Hepatic stellate cell (primary cell): ENCODE data around the gene C10orf95.

Experiments
- DNase-seq: peaks from one replicate; pipeline ENCODE4 v3.0.0; 2011; ENCODE audit warnings: low spot score

The C10orf95 gene

GRCh38 chr10:102434394-102435132, 16.8 kb downstream of the C10orf95 start:
- DNase-seq, result peak; percentile 64

DNA sequence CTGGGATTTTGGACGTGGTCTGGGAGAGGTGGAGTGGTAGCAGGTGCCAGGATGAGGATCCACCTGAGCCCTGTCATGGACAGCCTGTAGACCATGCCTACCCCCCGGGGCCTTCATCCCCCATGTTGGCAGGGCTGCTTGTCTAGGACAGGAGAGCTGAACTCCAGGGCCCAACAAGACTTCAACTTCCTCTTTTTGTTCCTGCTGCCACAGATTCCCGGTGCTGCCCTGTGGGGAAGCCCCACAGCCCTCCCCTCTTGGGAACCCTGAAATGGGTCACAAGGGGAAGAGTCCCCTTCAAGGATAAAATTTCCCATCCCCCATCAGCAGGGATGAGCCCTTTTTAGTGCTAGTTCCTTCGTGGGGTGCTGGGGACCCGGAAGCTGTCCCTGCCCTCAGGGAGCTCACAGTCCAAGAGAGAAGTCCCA, 17.7 kb downstream of the C10orf95 start:
- DNase-seq, result no peak

DNA sequence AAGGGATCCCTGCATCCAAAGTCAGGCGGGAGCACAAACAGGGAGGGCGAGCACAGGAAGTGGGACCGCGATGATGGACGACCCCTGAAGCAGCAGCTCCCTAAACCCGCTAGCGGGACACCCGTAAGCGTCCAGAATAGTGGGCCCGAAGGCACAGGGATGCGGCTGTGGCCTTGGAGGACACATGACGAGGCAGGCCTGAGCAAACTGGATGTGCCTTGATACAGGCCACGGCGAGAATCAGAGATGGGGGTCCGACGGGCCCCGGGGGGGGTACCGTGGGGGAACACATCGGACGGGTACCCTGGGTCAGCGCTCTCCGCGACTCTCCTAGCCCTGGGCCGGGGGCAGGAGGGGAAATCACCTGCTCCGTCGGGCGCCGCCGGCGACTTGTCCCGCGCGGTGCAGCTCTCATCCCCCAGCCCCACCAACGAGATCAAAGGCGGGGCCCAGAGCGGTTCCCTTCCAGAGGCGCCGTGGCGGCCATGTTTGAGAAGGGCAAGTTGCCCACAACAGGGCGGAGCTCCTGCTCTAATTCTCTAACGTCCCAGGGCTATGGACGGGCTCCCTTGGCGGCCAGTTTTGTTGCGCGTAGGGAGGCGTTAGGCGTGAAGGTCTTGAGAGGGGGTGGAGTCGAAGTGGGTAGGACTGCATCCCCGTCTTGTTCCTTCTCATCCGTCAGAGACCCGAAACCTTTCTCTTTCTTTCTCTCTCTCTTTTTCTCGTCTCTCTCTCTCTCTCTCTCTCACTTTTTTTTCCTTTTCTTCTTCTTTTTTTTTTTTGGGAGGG, 19.0 kb downstream of the C10orf95 start, which contains the start of gene CUEDC2:
CUEDC2 (minus strand) TSS at position 413 of the 789 bp plus-strand sequence. CDS start 7,386 bp downstream, outside the sequence.
- DNase-seq, result peak; percentile 96

DNA sequence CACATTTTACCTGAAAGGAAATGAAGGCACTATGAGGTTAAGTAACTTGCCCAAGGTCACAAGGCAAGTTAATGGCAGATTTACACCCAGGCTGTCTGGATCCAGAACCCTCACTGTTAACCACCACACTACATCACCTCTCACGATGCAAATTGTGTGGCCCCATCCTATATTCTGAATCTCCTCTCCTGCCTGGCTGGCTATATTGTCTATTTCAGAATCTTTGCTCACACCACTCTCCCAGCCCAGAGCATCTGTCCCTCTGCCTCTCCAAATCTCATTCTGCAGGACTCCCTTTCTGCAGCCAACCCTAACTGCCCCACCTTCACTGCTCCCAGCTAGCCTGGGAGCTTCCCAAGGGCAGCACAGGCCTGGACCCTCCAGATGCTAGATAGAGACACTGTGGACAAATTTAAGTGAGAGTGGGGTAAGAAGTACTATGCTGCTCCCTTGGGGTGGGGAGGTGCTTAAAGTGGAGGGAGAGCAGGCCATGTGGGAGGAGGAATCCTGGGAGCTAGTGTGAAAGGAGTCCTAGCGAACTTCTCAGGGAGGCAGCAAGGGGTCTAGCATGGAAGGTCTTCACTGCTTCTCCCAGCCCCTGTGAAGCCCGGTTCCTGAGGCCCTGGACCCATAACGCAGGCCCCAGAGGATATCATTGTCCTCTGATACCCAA, 19.8 kb downstream of the C10orf95 start:
- no peak for DNase-seq

DNA sequence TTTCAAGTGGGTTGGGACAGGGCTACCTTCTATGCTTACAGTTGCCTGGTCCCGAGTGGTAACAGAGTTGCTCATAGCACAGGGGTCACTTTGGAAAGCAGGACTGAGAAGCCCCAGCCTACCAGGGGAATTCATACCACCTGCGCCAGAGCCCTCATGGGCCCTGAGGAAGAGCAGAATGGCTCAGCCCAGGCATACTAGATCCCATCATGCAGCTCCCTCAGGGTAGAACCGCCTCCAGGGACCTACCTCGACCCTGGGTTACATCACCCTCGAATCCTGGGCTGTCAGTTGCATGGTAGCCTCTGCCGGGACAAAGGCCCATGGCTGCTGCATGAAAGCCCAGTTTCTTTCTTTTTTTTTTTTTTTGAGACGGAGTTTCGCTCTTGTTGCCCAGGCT, 21.9 kb downstream of the C10orf95 start:
- DNase-seq, result no peak

GRCh38 chr10:102426803-102427287, 24.5 kb downstream of the C10orf95 start:
- no peak for DNase-seq

DNA sequence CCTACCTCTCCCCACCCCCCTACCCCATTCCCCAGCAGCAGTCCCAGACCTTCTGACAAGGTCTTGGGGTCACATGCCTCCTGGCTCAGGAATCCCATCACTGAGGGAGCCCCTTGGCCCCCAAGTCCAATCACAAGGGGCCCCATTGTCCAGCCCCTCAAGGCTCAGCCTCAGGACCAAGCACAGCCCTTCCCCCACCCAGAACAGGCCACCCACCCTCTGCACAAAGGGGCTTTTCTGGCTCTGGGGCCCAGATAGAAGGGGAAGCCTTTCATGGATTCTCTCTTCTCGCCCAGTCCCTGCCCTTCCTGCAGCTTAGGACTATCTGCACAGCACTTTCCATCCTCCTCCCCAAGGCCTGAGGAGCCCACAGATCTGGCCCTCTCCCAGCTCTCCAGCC, 25.9 kb downstream of the C10orf95 start:
- no peak for DNase-seq

DNA sequence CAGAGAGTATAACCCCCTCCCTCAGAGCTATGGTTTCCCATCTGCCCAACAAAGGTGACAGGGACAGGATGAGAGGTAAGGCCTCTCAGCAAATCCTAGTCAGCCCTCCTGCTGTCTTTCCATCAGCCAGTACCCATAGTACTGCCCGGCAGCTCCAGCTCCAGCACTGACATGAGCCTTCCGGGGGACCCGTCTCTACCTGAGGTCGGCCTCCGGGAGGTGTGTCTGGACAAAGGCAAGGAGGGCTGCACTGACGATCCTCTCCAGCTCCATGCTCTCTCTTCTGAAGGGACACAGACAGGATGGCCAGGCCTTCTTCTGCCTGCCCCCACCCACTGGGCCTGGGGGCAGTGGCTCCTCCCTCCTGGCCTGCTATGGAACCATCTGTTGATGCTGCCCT, 26.4 kb downstream of the C10orf95 start:
- no peak for DNase-seq

GRCh38 chr10:102424145-102424544, 27.2 kb downstream of the C10orf95 start:
- DNase-seq, result no peak

- DNase-seq, result no peak
Observed at GRCh38 chr10:102423372-102423968, 27.9 kb downstream of the C10orf95 start.

GRCh38 chr10:102422545-102423129, 28.7 kb downstream of the C10orf95 start:
- DNase-seq, result peak; percentile 87

DNA sequence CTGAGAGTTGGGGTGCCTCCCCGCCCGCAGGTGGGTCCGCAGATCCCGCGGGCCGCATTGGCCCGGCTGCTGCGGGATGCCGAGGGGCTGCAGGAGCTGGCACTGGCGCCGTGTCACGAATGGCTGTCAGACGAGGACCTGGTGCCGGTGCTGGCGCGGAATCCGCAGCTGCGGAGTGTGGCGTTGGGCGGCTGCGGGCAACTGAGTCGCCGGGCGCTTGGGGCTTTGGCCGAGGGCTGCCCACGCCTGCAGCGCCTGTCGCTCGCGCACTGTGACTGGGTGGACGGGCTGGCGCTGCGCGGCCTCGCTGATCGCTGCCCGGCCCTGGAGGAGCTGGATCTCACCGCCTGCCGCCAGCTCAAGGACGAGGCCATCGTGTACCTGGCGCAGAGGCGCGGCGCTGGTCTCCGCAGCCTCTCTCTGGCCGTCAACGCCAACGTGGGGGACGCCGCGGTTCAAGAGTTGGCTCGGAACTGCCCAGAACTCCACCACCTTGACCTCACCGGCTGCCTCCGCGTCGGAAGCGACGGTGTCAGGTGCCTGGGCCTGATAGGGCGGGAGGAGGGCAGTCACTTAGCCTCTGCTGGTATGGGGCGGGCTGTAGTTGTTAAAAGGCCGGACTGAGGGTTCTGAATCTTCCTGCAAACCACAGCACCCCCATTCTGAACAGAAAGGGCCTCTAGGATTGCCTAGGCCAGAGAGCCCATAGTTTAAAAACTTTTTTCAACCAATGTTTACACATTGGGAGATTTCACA, 29.4 kb downstream of the C10orf95 start:
- no peak for DNase-seq

DNA sequence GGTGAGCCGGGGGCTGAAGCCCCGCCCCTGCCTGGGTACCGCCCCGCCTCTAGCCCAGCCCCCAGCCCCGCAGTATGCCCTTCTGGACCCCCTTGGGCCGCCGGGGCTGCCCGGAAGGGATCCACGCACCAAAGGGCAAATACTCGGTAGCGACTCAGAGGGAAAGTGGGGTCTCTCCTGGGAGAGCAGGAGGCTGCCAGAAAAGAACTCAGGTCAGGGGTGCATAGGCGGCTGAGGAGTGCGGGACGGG, 29.9 kb downstream of the C10orf95 start:
- no peak for DNase-seq

DNA sequence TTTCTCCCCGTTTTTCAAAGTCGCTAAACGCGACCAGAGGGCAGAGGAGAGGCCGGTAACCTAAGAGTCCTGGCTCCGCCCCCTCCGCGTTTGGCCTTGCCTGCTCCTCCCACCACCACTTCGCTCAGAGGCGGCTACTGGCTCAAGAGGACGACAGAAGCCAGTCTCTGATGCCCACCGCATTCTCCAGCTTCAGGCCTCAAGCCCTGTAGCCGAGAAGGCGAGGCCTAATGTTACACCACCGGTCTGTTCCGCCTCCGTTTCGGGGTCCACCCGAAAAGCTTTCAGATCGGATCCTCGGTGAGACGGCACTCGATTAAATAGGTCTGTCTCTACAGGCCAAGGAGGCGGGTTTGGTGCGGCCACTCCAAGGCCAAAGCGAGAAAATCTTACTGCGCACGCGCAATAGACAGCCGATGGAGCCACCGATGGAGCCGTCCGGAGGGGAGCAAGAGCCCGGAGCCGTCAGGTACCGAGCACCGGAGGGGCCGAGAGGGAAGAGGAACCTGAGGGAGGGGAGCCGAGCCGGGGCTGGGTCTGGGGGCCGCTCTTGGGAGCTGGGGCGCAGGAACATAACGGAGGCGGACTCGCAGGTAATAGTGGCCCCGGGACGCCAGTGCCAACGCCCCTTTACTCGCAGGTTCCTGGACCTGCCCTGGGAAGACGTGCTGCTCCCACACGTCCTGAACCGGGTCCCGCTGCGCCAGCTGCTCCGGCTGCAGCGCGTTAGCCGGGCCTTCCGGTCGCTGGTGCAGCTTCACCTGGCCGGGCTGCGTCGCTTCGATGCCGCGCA, 30.4 kb downstream of the C10orf95 start, which contains the start of gene FBXL15:
FBXL15 (plus strand) TSS at position 123 of the 793 bp plus-strand sequence; CDS start at position 417, 294 bp downstream.
- peak; percentile 98 for DNase-seq

GRCh38 chr10:102420181-102420713, 31.1 kb downstream of the C10orf95 start:
- no peak for DNase-seq

DNA sequence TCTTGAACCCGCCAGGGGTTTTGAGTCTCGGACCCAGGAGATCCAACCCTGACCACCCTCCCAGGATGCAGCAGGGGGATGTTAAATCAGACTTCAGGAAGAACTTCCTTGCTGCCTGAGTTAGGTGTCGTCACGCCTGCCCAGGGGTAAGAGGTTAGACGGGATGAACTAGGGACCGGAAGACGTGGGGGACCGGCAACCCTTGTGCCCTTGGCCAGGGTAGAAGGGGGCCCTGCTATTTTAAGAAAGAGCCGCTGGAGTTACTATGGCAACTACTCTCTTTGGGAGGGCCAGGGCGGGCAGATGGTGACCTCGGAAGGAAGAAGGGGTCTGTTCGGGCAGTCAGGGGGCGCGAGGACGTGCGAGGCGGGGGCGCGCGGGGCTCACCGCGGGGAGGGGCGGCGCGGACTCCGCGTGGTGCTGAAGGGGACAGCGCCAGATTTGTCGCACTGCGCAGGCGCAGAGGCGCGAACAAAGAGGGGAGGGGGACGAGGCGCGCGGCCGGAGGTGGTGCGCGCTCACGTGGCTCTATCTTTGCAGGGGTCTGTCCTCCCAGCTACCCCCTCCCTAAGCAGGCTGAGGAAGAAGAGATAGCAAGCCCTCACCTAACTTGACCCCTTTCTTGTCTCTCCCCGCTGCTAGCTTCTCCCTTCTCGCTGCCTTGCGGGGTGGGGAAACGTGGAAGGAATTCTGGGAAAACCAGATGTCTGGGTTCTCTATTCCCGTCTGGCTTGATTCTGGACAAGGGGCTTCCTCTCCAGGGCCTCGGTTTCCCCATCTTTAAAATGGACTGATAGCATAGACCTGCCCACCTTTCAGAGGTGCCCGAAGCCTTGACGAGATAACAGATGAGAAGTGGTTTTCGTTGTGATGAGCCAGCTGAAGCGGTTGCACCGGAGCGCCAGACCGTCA, 31.8 kb downstream of the C10orf95 start:
- peak; percentile 51 for DNase-seq

DNA sequence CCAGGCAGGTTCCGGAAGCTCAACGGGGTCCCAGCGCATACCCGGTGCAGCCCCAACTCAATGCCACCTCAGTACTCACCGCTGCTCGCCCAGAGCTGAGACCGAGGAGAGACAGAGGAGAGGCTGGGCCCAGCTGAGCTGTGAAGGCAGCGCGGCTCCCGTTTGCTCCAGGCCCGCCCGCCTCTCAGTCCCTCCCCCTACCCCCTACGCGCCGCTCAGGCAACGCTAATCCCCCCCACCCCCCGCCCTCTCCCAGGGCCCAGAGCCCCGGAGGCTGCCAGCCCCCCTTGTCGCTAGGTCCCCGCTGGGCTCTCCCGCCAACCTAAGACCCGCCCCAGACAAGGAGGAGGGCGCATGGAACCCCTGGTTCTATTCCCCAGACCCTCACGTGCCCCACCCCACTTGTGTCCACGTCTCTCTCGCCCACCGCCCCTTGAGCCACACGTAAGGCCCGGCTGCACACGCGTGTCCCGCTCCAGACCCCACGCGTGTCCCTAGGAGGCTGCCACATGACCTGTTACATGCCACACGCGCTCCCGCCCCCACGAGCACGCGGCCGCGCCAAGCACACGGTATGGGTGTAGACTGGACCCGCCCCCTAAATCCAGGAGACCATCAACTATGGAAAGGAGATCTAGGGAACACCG, 32.6 kb downstream of the C10orf95 start, which contains the start of gene PSD:
PSD (minus strand) TSS at position 164 of the 647 bp plus-strand sequence. CDS start 1,747 bp downstream, outside the sequence.
- DNase-seq, result no peak

DNA sequence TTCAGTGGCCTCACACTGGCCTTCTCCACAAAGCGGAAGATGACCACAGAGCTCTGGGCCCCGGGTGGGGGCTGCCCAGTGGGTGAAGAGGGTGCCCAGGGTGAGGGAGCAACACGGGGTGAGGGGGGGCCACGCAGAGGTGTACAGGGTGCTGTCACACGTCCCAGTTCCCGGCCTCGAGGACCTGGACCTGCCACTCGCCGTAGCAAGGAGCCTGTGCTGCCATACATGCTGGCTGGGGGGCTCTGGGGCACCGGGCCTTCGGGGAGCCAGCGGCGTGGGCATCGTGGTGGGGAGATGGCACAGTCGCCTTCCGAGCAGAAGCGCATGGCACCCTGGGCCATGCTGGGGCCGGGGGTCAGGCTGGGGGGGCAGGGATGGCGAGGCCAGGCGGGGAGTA, 34.6 kb downstream of the C10orf95 start:
- no peak for DNase-seq
